HepG2 (cell line): ENCODE data around the gene ACSM3. TPM values are rescaled to one million over a fixed set of nuclear protein-coding genes. Genes with fewer than 3 reads are reported as not detected.

ENCODE experiments used
- FIP1L1 ChIP-seq: fragments of 200-400 bp; formaldehyde crosslinking; IDR thresholded peaks from 2 replicates; pipeline ENCODE4 v1.6.1; 2018; ENCODE audit warnings: low read depth, mild to moderate bottlenecking, low read length, moderate library complexity, borderline replicate concordance; ENCODE audit not compliant: insufficient read depth
- LBX2 ChIP-seq: sonication (generic); formaldehyde crosslinking; IDR thresholded peaks from 2 replicates; pipeline ENCODE4 v1.5.0; 2020; ENCODE audit warnings: missing genetic modification reagents, mild to moderate bottlenecking, borderline replicate concordance
- SMAD9 ChIP-seq: sonication (generic); formaldehyde crosslinking; IDR thresholded peaks from 2 replicates; pipeline ENCODE4 v1.5.1; 2020; ENCODE audit warnings: mild to moderate bottlenecking, missing genetic modification reagents
- ZBTB4 ChIP-seq: sonication (generic); formaldehyde crosslinking; IDR thresholded peaks from 2 replicates; pipeline ENCODE4 v1.4.0; 2020; ENCODE audit warnings: missing genetic modification reagents, mild to moderate bottlenecking, borderline replicate concordance
- ZNF10 ChIP-seq: sonication (generic); formaldehyde crosslinking; IDR thresholded peaks from 2 replicates; pipeline ENCODE4 v1.4.0; 2020; ENCODE audit warnings: mild to moderate bottlenecking, low read depth, missing genetic modification reagents, borderline replicate concordance
- ZNF354B ChIP-seq: sonication (generic); formaldehyde crosslinking; IDR thresholded peaks from 2 replicates; pipeline ENCODE4 v1.8.0; 2022; ENCODE audit warnings: mild to moderate bottlenecking, missing genetic modification reagents
- ZNF512B ChIP-seq: sonication (generic); formaldehyde crosslinking; IDR thresholded peaks from 2 replicates; pipeline ENCODE4 v1.5.1; 2020; ENCODE audit warnings: missing genetic modification reagents, mild to moderate bottlenecking, borderline replicate concordance
- ZNF567 ChIP-seq: sonication (generic); formaldehyde crosslinking; IDR thresholded peaks from 2 replicates; pipeline ENCODE4 v1.8.1; 2023; ENCODE audit warnings: mild to moderate bottlenecking, missing genetic modification reagents, borderline replicate concordance
- ZNF687 ChIP-seq: sonication (generic); formaldehyde crosslinking; IDR thresholded peaks from 2 replicates; pipeline ENCODE4 v1.5.1; 2020; ENCODE audit warnings: mild to moderate bottlenecking, missing genetic modification reagents, moderate library complexity
- ZNF770 ChIP-seq: sonication (generic); formaldehyde crosslinking; IDR thresholded peaks from 2 replicates; pipeline ENCODE4 v1.5.0; 2020; ENCODE audit warnings: mild to moderate bottlenecking, missing genetic modification reagents
- polyA plus RNA-seq, 8 experiments: library from polyadenylated mRNA; depleted of rRNA in 3 of 8; stranded (reverse) in 7 of 8; unstranded in 1 of 8; fragments of >200 nt; fragmentation: Illumina TruSeq in 4 of 8; extraction: Trizol in 4 of 8; gene quantifications; 2 replicates each; pipeline versions ENCODE4 v1.2.1 to v1.2.3, GENCODE V29; 2011 to 2016; ENCODE audit warnings: low read depth in 4 of 8, missing spikeins in 1 of 8, mixed read lengths in 1 of 8; ENCODE audit not compliant: insufficient read depth in 1 of 8
- total RNA-seq, 5 experiments: library from RNA; depleted of rRNA; stranded (reverse); fragments of >200 nt; fragmentation: Illumina TruSeq; extraction: Trizol; gene quantifications; 2 replicates each; pipeline ENCODE4 v1.2.3, GENCODE V29; 2016; ENCODE audit warnings: low read depth in 1 of 5

ACSM3 gene
- total and polyA plus RNA-seq, 2 of the 13 experiments (the other 11 are each of a cell fraction or from before 2014, with no cell fraction given), result 74.0 to 108 TPM

- TF ChIP-seq ZNF512B (CRISPR knock-in tag) (peak; percentile 98; the same call in 1 of the 2 replicates), SMAD9 (CRISPR knock-in tag) (no peak; the same call in 1 of the 2 replicates), ZNF567 (peak; percentile 84), ZBTB4 (CRISPR knock-in tag) (peak; percentile 91; the same call in 1 of the 2 replicates), LBX2 (CRISPR knock-in tag) (peak; percentile 91; the same call in 1 of the 2 replicates), FIP1L1 (0 out of 2 replicates have a peak, but pooled peaks have one; percentile 55), ZNF10 (no peak), ZNF687 (CRISPR knock-in tag) (peak; percentile 99), ZNF770 (peak; percentile 77), ZNF354B (CRISPR knock-in tag) (peak; percentile 96)
Measured at GRCh38 chr16:20806168-20807050, 42.6 kb downstream of the ACSM3 start, which contains the start of the genes ERI2 and REXO5 (continued).
